Measurements from ENCODE around the gene MCU.

Gene MCU

DNA sequence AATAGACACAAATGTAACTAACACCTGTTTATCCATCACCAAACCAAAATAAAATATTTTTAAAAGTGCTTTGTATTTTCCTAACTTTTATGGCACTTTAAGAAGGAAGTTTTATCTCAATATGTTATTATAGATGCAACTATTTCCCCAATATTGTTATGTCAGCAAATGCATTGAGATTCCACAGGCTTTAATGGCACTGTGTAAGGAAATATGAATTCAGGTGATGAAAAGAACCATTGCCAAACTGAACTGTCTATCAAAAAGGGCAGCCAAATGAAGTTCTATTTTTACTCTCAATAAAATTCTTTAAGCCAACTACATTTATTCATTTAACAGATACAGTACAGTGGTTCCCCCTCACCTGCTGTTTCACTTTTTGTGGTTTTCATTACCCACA lies 134.4 kb downstream of the MCU start:
- no peak overlapping the region for H3K27ac ChIP-seq
- DNase-seq (ENCODE audit: low read depth, low spot score), result no peak

DNA sequence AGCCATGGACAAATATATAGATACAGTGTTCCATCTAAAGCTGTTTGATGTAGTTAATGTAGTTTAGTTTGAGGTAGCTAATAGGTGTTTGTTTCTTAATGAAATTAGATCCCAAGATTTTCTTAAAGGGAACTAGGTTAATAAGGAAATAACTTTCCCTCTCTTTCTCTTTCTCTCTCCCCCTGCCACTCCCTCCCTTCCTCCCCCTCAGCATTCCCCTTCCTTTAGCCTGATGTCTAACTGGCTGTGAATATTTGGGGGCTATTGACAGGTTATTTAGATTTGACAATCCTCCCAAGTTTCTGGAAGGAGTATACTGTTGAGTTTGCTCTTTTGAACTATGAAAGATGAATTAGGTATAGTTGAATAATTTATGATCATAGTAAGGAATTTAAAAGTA lies 136.4 kb downstream of the MCU start:
- no peak for DNase-seq (ENCODE audit: low read depth, low spot score)
- H3K27ac ChIP-seq, result no peak overlapping the region

DNA sequence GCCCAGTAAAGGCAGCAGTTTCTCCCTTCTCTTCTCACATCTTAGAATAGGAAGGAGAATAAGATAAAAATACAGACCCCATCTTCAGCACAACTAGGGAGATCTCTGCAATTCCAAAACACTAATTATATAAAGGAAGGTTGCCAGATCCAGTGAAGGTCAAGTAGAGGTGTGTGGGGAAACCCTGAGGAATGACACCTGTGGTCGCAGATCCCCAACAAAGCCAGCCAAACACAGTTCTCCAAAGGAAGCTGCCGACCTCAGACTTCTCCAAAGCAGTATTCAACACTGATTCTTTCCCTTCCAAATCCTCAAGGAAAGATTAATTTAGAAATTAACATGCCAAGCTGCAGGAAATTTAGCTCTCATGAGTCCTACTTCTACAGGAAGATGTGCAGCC lies 138.7 kb downstream of the MCU start:
- no peak for DNase-seq (ENCODE audit: low read depth, low spot score)
- H3K27ac ChIP-seq, result no peak overlapping the region

DNA sequence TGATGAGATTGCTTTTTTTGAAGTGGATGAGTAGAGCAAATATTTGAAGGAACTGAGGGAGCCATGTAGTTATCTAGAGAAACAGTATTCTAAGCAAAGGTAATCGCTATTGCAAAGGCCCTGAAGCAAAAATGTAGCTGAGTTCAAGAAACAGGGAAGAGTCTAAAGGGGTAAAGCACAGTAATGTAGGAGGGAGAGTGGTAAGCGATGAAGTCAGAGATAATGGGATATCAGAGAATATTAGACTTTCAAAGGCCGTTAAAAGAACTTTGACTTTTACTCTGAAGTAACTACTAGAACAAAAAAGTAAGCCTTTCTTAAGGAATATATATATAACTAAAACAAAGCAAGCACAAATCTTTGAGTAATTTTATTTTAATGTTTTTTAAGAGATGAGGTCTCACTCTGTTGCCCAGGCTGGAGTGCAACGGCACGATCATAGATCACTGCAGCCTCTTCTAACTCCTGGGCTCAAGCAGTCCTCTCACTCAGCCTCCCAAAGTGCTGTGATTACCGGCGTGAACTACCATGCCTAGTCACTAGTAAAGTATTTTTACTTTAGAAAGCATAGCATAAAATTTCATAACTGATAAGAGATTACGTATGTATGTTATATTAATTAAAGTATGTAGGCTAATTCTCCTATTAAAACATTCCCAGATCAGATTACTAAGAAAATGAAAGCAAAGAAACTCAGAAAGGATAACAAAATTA lies 139.9 kb downstream of the MCU start:
- H3K27ac ChIP-seq, result no peak overlapping the region
- no peak for DNase-seq (ENCODE audit: low read depth, low spot score)

DNA sequence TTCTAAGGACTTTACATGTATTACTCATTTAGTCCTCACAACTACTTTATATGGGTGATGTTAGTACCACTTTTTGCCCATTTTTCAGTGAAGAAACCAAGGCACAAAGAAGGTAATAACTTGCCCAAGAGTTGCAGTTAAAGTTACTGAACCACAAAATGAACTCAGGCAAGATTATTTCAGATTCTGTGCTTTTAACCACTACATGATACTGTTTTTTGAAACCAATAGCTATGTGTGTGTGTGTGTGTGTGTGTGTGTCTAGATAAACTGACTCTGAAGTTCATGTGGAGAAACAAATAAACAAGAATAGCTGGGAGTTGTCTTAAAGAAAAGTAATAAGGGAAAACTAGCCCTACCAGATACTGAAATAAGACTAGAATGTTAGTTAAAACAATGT lies 140.8 kb downstream of the MCU start:
- DNase-seq (ENCODE audit: low read depth, low spot score), result no peak
- H3K27ac ChIP-seq, result no peak overlapping the region

DNA sequence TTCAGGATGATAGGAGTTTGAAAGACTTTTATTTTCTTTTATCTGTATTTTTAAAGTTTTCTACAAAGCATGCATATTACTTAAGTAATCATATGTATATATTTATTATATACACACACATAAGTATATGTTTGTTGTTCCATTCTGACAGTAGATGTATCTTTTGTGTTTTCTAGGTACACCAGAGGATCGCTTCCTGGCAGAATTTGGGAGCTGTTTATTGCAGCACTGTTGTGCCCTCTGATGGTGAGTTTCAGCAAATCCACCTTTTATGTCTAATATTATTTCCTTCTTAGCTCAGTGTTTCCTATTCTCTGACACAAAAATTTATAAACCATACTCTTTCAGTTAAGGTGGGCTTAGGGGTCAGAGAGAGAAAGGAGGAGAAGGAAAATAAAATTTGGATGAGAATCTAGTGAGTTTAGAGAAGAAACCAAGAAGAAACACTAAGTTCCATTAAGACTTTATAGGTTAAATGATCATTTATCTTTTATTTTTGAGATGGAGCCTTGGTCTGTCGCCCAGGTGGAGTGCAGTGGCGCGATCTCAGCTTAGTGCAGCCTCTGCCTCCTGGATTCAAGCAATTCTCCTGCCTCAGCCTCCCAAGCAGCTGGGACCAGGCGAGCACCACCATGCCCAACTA lies 142.4 kb downstream of the MCU start:
- H3K27ac ChIP-seq, result no peak overlapping the region
- DNase-seq (ENCODE audit: low read depth, low spot score), result peak; percentile 8

DNA sequence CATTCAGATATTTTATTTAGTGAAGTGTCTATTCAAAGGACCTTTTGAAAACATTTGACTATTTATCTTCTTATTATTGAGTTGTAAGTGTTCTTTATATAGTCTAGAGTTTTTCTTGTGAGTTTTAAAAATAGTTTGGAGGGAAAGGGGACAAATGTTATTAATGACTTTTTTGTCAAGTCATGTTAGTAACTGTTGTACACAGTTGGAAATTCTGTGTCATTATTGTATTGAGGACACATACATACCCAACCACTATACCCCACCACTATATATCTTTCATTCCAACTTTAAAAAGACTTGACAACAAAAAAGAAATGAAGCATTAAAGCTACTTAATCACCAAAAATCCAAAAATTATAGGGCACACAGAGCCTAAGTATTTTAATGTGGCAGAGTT lies 148.4 kb downstream of the MCU start:
- DNase-seq (ENCODE audit: low read depth, low spot score), result no peak
- H3K27ac ChIP-seq, result peak overlapping the region; percentile 51

DNA sequence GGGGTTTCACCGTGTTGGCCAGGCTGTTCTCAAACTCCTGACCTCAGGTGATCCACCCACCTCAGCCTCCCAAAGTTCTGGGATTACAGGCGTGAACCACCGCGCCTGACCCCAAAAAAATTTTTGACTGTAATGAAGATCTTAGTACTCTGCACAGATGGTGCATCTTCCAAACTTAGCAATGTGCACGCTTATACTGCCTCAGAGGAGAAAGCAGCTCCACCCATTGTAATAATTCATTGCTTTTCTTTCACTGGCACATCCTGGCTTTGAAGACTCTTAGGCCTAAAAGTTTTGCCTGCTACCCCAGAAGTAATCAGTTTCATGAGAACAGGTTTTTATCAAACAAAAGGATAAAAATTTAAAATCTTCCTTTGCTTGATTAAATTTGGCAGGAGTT lies 149.5 kb downstream of the MCU start:
- DNase-seq (ENCODE audit: low read depth, low spot score), result no peak

DNA sequence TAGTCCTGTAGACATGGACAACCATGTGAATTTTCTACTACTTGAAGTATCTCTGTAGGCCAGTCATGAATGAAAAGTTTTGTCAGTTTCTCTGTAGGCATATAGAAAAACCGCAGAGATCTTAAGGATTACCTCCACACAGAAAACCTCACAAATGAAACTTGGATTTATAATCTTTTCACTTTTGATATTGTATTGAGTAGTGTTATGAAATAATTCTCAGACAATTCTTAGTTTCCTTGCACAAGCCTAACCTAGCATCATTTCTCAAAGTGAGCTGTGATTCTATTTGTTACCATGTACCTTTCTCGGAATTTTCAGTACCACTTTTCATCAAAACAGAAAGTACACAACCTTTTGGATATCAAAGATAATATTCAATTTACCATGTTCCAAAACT lies 150.2 kb downstream of the MCU start:
- DNase-seq (ENCODE audit: low read depth, low spot score), result no peak
- H3K27ac ChIP-seq, result no peak overlapping the region

More for the DNA sequence above, 149.5 kb downstream of the MCU start:
- no peak overlapping the region for H3K27ac ChIP-seq

DNA sequence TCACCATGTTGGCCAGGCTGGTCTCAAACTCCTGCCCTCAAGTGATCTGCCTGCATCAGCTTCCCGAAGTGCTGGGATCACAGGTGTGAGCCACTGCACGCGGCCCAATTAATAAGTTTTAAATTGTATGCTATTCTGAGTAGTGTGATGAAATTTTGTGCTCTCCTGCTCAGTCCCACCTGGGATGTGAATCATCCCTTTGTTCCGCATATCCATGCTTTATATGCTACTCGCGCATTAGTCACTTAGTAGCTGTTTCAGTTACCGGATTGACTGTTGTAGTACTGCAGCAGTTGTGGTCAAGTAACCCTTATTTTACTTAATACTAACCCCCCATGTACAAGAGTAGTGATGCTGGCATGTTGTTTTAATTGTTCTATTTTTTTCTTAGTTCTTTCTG lies 154.3 kb downstream of the MCU start:
- peak overlapping the region; percentile 88 for H3K27ac ChIP-seq

DNA sequence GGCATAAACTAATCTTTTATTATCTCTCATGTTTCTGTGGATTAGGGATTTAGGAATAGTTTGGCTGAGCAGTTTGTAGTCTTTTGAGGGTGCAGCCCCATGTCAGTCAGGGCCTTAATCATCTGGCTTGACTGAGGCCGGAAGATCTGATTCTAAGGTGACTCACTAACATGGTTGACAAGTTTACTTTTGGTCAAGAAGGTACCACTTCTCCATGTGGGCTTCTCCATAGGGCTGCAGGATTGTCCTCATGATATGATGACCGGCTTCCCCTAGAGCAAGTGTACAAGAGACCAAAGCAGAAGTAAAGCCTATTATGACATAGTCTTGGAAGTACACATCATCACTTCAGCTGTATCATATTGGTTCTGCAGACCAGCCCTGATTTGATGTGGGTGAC lies 155.7 kb downstream of the MCU start:
- peak; percentile 12 for DNase-seq (ENCODE audit: low read depth, low spot score)

More for the DNA sequence above, 154.3 kb downstream of the MCU start:
- peak; percentile 73 for DNase-seq (ENCODE audit: low read depth, low spot score)

DNA sequence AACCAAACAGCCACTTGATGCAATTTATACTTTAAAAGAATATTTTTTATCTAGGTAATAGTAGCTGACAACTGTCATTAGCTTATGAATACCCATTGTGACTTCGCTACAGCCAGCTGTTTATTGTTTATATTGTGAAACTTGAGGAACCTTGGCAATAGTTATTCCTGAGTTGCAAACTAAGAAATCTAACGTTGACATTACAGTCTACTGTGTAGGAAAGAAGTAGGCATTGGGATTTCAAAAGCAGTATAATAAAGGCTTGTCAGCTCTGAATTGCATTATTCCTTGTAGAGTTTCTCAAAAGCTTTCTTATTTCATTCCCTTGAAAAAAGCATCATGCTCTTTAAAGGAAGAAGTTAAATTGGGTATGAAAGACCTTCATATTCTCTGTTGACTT lies 158.9 kb downstream of the MCU start:
- DNase-seq (ENCODE audit: low read depth, low spot score), result no peak
- no peak overlapping the region for H3K27ac ChIP-seq

More for the DNA sequence above, 155.7 kb downstream of the MCU start:
- peak overlapping the region; percentile 88 for H3K27ac ChIP-seq

DNA sequence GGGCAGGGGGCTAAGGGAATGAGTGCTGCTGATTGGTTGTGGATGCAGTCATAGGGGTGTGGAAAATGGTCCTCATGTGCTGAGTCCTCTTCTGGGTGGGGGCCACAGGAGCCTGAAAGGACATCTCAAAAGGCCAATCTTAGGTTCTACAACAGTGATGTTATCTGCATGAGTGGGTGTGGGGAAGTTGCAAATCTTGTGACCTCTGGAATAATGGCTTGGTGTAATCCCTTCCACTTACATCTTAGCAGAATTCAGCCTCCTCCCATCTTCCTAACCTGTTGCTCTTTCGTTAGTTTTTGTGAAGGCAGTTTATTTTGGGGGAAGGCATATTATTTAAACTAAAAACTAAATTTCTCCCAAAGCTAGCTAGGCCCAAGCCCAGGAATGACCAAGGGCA lies 159.6 kb downstream of the MCU start:
- no peak overlapping the region for H3K27ac ChIP-seq
- no peak for DNase-seq (ENCODE audit: low read depth, low spot score)

DNA sequence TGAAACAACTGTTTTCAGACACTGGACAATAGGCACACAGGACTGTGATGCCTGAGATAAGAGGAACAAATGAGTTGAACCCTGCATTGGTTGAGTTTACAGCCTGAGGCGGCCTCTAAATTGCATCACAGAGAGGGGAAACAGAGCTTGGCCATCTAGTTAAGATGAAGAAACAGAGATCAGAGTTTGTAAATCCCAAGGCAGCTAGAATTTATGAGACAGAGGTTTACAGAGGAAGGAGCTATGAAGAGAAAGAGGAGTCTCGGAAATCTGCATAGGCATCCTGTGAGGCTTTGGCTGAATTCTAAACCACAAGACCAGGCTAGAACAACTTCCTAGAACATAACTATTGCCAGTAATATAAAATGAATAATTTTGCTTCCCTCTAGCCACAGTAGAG lies 160.6 kb downstream of the MCU start:
- DNase-seq (ENCODE audit: low read depth, low spot score), result no peak
- H3K27ac ChIP-seq, result no peak overlapping the region

DNA sequence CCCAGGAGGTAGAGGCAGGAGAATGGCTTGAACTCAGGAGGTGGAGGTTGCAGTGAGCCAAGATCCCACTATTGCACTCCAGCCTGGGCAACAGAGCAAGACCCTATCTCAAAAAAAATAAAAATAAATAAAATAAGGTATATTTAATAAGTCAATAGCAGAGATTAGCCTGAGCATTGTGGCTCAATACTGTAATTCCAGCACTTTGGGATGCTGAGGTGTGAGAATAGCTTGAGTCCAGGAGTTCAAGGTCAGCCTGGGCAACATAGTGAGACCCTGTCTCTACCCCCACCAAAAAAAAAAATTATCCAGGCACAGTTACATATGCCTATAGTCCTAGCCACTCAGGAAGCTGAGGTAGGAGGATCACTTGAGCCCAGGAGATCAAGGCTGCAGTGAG lies 163.2 kb downstream of the MCU start:
- H3K27ac ChIP-seq, result no peak overlapping the region
- DNase-seq (ENCODE audit: low read depth, low spot score), result no peak

DNA sequence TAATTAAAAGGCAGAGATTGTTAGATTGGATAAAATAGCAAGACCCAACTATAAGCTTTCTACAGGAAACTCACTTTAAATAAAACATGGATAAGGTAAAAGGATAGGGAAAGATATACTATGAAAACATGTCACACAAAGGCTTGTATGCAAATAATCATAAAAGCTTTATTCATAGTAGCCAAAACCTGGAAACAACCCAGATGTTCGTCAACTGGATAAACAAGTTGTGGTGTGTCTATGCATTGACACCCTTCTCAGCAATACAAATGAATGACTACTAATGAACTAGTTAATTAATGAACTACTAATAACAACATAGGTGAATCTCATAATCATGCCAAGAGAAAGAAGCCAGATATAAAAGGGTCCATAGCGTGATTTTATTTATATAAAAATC lies 163.8 kb downstream of the MCU start:
- H3K27ac ChIP-seq, result no peak overlapping the region
- DNase-seq (ENCODE audit: low read depth, low spot score), result no peak

DNA sequence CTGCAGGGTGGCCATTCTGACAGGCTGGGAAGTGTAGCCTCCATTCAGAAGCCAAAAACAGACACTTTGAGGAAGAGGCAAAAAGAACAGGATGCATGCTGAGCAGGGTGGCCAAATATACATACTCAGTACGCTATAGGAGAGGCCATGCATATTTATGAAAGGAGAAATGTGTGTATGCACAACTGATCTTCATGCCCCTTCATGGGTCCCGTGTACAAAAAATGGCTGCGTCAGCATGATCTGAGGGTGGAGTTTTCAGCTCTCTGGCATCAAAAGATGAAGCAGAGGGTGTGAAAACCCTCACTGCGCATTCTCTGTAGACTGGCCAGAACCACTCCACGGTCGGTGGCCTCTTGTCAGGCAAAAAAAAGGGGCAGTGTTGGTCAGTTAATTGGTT lies 166.1 kb downstream of the MCU start:
- H3K27ac ChIP-seq, result no peak overlapping the region
- no peak for DNase-seq (ENCODE audit: low read depth, low spot score)

DNA sequence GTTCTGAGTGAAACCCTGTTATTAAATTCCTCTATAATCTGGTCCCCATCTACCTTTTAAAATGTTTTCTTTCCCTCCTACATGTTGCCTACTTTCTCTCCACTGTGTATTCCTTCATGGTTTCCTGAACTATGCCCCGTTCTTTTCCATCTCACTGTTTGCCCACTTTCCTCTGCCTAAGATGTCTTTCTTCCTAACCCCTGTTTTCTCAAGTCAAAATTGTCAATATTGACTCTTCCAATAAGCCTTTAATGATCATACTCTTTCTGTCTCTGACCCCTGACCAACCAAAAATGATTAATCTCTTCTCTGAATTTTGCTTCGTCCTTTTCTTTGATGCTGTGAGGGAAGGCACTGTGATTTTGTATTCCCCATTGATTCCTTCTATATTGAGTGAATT lies 171.0 kb downstream of the MCU start:
- no peak for DNase-seq (ENCODE audit: low read depth, low spot score)

DNA sequence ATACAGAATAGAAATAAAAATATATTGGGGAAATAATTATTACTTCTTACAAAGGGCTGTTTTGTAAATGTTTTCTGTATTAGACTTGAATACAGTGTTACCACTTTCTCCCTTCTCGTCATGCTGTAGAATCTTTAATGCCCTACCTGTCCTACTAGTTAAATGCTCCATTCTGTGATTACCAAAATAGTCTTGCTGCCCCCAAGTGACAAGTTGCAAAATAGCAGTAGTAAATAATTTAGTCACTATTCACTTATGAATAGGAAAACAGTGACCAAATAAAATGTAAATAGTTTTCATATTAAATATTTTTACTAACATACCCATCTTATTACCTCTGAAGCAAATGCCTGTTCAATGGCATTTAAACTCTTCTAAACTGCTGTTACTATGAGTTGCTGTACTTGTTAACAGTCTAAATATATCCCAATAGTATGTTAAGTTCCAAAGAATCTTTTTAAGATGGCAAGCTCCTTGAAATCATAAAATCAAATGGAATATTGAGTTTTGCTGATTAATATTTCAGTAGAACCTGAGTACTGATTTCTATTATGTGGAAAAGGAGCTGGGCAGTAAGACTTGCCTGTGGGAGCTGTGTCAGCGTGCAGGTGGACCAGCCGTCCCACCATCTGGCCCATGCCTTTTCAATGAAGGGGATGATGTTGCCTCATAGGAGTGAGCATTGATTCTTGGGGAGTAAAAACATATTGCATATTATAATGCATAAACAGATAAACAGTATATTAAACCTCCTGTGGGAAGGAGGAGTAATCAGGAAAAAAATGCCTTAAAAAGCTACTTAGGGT lies 183.5 kb downstream of the MCU start:
- DNase-seq (ENCODE audit: low read depth, low spot score), result no peak

More for the DNA sequence above, 171.0 kb downstream of the MCU start:
- no peak overlapping the region for H3K27ac ChIP-seq

DNA sequence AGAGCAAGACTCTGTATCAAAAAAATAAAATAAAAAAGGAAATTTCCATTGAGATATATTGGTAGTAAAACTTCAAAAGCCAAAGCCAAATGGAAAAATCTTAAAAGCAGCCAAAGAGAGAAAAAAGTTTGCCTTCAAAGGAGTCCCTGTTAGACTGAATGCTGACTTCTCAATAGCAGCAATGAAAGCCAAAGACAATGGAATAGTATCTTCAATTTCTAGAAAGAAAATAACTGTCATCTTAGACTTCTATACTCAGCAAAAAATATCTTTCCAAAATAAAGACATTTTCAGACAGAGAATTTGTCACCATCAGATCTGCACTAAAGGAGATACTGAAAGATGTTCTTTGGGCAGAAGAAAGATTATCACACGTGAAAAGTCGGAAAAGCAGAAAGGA lies 187.3 kb downstream of the MCU start:
- DNase-seq (ENCODE audit: low read depth, low spot score), result no peak
- no peak overlapping the region for H3K27ac ChIP-seq

More for the DNA sequence above, 183.5 kb downstream of the MCU start:
- H3K27ac ChIP-seq, result no peak overlapping the region

DNA sequence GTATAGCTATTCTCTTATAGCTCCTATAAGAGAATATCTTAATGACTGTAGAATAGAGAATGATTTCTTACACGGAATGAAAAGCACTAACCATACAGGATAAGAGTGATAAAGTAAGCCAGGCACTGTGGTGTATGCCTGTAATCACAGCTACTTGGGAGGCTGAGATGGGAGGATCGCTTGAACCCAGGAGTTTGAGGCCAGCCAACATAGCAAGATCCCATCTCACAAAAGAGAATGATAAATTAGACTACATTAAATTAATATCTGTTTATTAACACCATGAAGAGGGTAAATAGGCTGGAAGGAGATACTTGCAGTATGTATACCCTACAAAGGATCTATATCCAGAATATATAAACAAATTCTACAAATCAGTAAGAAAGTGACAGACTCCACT lies 189.3 kb downstream of the MCU start:
- H3K27ac ChIP-seq, result no peak overlapping the region
- DNase-seq (ENCODE audit: low read depth, low spot score), result no peak

Measured in epithelial cell of prostate (primary cell).